Upper lobe of right lung (tissue), 1 donor: ENCODE results near the gene DTNBP1. TPM values are rescaled to one million over a fixed set of nuclear protein-coding genes. Genes with fewer than 3 reads are reported as not detected.

Experiments used
- ATAC-seq: fragments of 200-7000 bp; cut with Tn5 transposase; one replicate; pipeline ENCODE4 v1.9.1; 2020; ENCODE audit warnings: mild to moderate bottlenecking, moderate library complexity
- DNase-seq: peaks from one replicate; pipeline ENCODE4 v3.0.0-alpha.2; 2020
- H3K27ac ChIP-seq: fragments of 200-600 bp; one replicate; pipeline ENCODE4 v1.8.0; 2022
- H3K27me3 ChIP-seq: fragments of 200-600 bp; one replicate; pipeline ENCODE4 v1.8.0; 2022; ENCODE audit warnings: mild to moderate bottlenecking
- H3K36me3 ChIP-seq: fragments of 200-600 bp; one replicate; pipeline ENCODE4 v1.8.0; 2022
- H3K4me1 ChIP-seq: fragments of 200-600 bp; one replicate; pipeline ENCODE4 v1.8.0; 2022
- H3K4me3 ChIP-seq: fragments of 200-600 bp; one replicate; pipeline ENCODE4 v1.8.0; 2022; ENCODE audit warnings: mild to moderate bottlenecking
- H3K9me3 ChIP-seq: fragments of 200-600 bp; one replicate; pipeline ENCODE4 v1.8.0; 2022
- intact Hi-C: fragments of 100-400 bp; cut with DNase I; formaldehyde crosslinking; loops from one replicate; pipeline ENCODE4 v1.11.0; 2022
- total RNA-seq: library from RNA; stranded (reverse); fragmentation: NEBNext Ultra II Directional; extraction: Animal tissue kit (Norgen Biotek cat#: 25700); gene quantifications from one replicate; pipeline ENCODE4 v1.2.1, GENCODE V29; 2021
- TF ChIP-seq, protein P1 (sequence below): fragments of 200-600 bp; IDR thresholded peaks from one replicate; pipeline ENCODE4 v1.8.0; 2022; ENCODE audit warnings: antibody characterized with exemption
- donor health status: DM: no; HTN: yes; CAD: no; lungs with severe emphysema.

DTNBP1 gene
- total RNA-seq, 1 donor from 2014 or later, result 25.9 TPM

DNA sequence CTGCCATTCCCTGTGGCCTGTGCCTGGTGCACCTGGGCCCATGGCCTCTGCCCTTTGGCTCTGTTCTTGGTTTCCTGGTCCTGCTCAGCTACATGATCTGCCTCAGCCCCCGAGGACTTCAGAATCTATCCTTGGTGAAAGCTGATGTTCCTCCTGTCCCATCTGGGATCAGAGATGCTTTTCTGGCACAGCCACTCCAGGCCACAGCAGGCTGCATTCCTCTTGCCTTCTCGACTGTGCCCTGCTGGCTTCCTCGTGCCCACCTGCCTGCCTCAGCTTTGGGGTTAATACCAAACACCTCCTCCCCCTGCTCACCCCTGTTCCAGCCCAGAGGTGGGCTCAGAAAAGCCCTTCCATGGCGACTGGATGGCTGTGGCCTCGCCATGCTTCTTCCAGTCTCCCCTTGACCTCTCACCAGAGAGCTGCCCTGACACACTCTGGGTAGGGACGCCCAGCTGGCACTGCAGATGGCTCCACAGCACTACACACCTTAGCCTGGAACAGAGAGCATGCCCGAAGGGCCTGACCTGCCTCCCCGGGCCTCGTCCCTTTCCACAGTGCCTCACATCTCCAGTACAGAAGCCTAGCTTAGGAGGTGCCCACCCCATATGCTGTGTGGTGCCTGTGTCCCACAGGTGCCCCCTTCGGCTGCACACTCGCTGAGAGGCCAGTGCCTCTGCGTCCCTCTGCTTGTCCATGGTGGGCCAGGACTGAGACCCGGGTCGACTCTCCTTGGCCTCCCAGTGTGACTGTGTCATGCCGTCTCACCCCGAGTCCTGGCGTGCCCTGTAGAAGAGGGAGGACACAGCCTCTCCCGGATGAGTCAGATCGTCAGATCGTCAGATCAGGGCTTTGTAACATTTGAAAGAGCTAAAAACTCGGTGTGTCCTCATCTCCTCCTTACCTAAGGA lies 148.8 kb downstream of the DTNBP1 start:
- Histone ChIP-seq H3K9me3 (no peaks in the 10 kb centered on the region), H3K27ac (no peak overlapping the region), H3K4me1 (no peaks in the 10 kb centered on the region), H3K27me3 (no peaks in the 10 kb centered on the region), H3K36me3 (peaks cover 60% of the 10 kb centered on the region), H3K4me3 (no peak overlapping the region)
- ATAC-seq, result no peak
- TF ChIP-seq, protein P1, sequence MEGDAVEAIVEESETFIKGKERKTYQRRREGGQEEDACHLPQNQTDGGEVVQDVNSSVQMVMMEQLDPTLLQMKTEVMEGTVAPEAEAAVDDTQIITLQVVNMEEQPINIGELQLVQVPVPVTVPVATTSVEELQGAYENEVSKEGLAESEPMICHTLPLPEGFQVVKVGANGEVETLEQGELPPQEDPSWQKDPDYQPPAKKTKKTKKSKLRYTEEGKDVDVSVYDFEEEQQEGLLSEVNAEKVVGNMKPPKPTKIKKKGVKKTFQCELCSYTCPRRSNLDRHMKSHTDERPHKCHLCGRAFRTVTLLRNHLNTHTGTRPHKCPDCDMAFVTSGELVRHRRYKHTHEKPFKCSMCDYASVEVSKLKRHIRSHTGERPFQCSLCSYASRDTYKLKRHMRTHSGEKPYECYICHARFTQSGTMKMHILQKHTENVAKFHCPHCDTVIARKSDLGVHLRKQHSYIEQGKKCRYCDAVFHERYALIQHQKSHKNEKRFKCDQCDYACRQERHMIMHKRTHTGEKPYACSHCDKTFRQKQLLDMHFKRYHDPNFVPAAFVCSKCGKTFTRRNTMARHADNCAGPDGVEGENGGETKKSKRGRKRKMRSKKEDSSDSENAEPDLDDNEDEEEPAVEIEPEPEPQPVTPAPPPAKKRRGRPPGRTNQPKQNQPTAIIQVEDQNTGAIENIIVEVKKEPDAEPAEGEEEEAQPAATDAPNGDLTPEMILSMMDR, result no peak
- no peak for DNase-seq
- intact Hi-C loops, result loop anchor here (10.0 kb wide), 1 partner anchor 111 kb away; no protein-coding TSS in a partner anchor

DNA sequence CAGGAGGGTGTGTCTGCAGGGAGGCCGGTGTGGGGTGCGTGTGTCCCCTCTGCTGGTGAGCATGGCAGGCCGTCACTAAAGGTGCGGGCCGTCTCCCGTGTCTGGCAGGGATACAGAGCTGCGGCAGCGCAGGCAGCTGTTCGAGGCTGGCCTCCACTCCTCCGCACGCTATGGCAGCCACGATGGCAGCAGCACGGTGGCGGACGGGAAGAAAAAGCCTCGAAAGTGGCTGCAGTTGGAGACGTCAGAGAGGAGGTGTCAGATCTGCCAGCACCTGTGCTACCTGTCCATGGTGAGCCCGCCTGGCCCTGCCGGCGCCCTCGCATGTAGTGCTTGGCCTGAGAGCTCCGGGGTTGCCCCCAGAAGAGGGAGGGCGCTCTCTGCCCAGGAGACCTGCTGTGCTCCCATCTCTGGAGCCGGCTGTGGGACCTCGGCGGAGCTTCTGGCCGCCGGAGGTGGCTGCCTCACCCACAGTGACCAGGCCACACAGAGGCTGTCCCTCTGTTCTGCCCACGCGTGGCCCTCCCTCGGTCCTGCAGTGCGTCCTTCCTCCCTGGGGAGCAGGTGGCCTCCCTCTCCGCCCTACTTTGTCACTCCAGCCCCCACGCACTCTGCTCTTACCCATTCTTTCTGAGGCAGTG lies 149.6 kb downstream of the DTNBP1 start:
- Histone ChIP-seq H3K36me3 (peaks cover 61% of the 10 kb centered on the region), H3K27me3 (no peaks in the 10 kb centered on the region), H3K27ac (no peak overlapping the region), H3K4me3 (no peak overlapping the region), H3K9me3 (no peaks in the 10 kb centered on the region), H3K4me1 (no peaks in the 10 kb centered on the region)
- TF ChIP-seq, protein P1, result no peak
- ATAC-seq (no peak), DNase-seq (no peak)
- intact Hi-C loops, result loop anchor here (10.0 kb wide), 1 partner anchor 112 kb away; no protein-coding TSS in a partner anchor

DNA sequence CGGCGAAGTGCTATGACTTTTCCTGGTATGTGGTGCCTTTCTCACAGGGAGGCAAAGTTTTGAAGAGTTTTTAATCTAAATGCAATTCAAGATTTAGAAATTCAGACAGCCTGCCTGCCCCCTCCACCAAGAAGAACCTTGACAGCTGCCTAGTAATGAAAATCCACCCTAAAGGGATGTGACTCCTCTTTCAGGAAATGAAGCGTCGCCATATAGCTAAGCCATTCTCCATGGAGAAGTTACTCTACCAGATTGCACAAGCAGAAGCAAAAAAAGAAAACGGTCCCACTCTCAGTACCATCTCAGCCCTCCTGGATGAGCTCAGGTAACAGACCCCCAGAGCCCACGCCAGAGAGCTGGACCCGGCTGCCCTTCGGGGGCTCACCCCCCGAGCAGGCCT lies 150.1 kb downstream of the DTNBP1 start:
- Histone ChIP-seq H3K4me3 (no peak overlapping the region), H3K4me1 (no peaks in the 10 kb centered on the region), H3K27me3 (no peaks in the 10 kb centered on the region), H3K36me3 (peaks cover 57% of the 10 kb centered on the region), H3K9me3 (no peaks in the 10 kb centered on the region), H3K27ac (no peak overlapping the region)
- DNase-seq, result no peak
- intact Hi-C loops, result loop anchor here (10.0 kb wide), 1 partner anchor 112 kb away; no protein-coding TSS in a partner anchor
- TF ChIP-seq, protein P1, result no peak
- no peak for ATAC-seq

DNA sequence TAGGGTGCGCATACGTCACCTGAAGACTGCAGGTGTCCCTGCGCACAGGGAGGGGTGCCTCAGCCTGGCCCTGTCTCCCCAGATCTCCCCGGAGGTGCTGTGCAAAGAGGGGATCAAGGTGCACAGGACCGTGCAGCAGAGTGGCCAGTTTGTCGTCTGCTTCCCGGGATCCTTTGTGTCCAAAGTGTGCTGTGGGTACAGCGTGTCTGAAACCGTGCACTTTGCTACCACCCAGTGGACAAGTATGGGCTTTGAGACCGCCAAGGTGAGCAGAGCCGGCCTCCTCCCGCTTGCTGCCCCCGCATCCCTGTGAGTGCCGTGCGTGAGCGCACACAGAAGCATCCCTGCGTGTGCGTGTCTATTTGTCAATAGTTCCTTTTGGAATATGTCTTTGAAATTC lies 150.7 kb downstream of the DTNBP1 start:
- Histone ChIP-seq H3K36me3 (peaks cover 54% of the 10 kb centered on the region), H3K4me3 (no peak overlapping the region), H3K4me1 (no peaks in the 10 kb centered on the region), H3K27me3 (no peaks in the 10 kb centered on the region), H3K27ac (no peak overlapping the region), H3K9me3 (no peaks in the 10 kb centered on the region)
- TF ChIP-seq, protein P1, result no peak
- DNase-seq (no peak), ATAC-seq (no peak)
- intact Hi-C loops, result loop anchor here (10.0 kb wide), 1 partner anchor 113 kb away; no protein-coding TSS in a partner anchor

DNA sequence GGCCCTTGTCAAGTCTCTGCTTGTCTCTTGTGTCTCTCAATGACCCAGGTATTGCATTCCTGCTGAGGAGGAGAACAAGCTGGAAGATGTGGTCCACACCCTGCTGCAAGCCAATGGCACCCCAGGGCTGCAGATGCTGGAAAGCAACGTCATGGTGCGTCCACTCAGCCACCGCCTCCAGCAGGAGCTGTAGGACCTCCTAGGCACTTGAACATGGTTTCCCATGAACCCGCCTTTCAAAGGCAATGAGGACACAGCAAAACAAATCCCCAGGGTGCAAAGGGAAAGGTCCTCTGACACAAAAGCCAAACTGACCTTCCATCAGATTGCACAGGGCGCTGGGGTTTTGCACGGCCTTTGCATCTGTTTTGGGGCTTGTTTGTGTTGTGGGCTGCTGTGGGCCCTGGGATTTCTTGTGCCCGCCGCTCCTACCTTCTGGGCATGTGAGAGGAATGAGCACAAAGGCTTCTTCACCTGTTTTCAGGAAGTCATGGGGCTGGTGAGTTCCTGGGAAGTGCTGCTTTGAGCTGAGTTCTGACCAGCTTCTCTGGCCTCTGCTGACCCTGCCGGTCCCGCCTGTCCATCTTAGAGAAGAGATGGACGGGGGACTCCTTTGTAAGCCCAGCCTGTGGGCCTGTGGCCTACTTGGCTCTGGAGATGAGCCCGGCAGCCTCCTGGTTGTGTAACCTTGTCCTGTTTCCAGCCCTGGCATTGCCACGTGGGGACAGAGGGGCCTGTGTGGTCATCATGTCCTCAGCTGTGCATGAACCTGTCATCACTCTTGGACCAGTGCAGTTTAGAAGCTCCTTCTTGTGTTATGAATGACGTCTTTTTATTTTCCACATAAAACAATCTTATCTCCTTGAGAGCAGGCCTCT lies 151.3 kb downstream of the DTNBP1 start:
- no peak overlapping the region for H3K27ac ChIP-seq
- TF ChIP-seq, protein P1, result no peak
- peaks cover 52% of the 10 kb centered on the region for H3K36me3 ChIP-seq
- no peak for DNase-seq
- no peaks in the 10 kb centered on the region for H3K9me3 ChIP-seq
- no peaks in the 10 kb centered on the region for H3K4me1 ChIP-seq
- H3K27me3 ChIP-seq, result no peaks in the 10 kb centered on the region
- intact Hi-C loops, result loop anchor here (10.0 kb wide), 1 partner anchor 113 kb away; no protein-coding TSS in a partner anchor
- no peak for ATAC-seq
- no peak overlapping the region for H3K4me3 ChIP-seq
